AG08395 (cell line): ENCODE results near the gene TET2.

Source experiments
- DNase-seq: peaks from one replicate; pipeline ENCODE4 v3.0.0; 2012; ENCODE audit warnings: mixed read lengths, low spot score

Gene TET2

DNA sequence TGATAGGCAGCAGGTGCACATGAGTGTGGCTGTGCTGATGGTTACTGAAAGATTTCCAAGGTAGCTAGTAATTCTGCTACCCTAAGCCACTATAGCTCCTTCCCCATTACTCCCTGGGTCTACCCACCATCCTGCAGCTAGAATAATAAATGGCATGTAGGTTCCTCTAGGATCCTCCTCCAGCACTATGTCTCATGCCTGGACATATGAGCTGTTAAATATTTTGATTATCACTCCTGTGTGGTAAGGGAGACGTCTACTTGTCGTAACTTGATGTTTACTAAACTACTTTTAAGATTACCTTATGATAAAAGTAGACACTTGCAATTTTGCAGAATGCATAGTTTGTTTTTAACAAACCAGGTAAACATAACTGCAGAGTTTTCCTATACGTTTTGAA lies 35.5 kb downstream of the TET2 start:
- DNase-seq, result no peak

DNA sequence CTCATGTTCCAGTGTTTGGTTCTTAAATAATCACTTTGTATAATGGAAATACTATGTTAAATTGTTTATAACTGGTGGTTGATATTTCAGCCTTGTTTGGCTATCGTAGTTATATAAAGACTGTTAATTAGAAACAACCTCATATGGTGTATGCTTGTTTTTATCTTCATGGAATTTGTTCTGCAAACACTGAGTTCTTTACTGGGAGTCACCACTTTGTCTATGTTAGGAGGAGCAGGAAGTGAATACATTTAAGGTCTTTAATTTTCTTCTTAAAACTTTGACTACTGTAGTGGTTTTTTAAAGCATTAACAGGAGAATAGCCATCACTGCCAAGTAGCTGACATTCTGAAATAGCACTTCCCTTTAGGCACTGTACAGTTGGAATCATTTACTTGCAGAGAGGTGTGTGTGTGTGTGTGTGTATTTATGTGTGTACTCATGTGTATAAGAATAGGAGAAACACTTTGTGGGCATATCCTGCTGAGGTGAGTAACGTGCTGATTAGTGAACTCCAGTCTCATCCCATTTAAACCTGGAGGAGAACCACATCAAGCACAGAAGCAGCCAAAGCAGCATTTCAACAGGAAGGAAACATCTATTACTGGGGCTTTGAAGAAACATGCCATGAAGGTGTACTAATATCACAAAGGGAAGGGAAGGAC lies 37.8 kb downstream of the TET2 start:
- no peak for DNase-seq

DNA sequence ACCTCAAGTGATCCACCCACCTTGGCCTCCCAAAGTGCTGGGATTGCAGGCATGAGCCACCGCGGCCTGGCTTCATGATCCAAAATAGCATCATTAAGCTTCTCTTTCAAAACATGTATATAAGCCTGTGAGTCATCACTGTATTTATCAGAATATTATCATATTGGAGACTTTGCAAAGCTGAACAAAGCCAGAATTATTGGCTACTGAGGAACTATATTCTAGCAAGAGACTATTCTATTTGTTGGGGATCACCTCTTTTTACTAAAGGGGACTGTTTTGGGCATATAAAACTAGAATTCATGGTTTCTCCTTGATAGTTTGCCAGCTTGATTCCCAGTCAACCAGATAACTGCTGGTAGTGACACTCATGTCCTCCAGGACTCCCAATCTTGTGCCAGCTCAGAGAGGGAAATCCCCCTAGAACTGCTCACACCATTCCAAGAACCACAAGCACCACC lies 40.1 kb downstream of the TET2 start:
- DNase-seq, result no peak

DNA sequence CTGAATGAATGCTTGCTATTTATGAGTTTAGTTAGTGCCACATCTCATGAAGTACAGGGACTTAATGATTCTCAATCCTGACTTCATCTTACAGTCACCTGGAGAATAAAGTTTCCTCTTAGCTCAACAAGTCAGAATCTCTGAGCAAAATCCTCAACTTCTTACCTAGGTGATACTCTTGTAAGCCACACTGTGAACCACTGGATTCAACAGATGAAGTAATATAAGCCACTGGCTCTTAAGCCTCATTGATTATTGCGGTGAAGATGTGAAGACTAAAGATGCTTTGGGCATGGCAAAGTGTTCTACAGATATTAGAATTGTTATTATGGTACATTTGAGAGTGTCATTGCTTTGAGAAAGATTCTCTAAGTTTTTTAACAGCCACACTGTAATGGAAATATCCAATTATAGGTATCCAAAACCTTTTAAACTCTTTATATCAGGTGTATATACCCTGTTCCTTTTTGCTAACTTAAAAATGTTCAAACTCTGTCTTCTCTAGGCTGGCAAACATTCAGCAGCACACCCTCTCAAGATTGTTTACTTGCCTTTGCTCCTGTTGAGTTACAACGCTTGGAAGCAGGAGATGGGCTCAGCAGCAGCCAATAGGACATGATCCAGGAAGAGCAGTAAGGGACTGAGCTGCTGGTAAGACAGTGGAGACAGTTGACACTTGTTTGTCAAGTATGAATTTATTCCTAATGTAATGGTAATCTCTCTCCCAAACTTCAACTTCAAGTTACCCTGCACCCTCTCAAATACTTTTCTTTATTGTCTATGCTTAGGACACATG lies 43.4 kb downstream of the TET2 start:
- no peak for DNase-seq

DNA sequence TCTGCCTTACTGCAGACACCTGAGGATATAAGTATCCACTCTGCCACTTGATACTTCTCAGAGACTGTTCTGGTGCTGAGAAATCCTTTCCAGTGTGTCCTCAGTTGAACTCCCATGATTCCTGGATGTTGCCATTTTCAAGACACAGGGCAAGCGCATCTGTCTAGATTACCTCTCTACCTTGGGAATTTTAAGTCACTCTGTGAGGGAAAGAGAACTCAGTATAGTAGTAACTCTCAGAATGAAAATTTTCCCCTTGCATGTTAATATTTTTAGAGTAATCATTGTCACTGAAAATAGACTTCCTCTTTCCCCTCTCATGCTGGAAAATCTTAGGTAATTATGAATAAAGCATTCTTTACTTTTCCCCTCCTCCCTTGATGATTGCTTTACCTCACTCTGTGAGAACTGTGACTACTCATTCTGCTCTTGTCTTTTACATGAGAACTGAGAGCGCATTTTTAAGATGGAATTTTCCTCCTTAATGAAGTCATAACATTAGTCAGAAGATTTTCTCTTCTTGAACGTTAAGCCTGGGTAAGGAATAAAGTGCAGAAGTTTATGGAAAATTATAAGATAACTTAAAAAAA lies 45.0 kb downstream of the TET2 start:
- no peak for DNase-seq

DNA sequence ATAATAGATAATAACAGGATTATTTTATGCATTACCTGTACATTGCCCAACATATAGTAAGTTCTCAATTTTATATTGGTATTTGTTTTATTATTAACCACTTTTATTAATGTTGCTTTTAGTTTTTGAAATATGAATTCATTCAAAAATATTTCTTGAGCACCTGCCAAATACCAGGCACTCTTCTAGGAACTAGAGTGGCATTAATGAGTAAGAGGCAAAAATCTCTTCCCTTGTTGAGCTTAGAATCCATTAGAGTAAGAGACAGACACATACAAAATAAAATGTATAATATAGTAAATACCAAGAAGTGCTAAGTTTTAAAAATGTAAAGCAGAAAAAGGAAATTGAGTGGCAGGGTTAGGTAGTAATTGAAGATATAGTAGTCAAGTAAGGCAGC lies 45.8 kb downstream of the TET2 start:
- no peak for DNase-seq

DNA sequence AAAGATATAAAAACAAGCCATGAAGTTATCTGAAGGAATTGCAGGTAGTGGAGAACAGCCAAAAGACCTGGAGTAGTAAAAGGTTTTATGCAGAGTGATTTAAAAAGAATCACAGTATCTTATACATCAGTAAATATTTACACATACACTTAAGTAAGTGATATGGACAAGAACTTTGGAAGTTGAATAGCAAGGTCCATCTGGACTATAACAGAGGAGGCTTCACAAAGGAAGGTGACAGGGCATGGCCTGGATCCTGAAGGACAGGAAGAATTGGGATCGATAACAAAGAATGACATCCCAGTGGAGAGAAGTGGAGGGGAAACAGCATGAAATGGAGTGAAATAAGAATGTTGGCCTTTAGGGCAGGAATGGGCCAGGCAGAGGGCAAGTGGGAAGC lies 46.2 kb downstream of the TET2 start:
- DNase-seq, result no peak

DNA sequence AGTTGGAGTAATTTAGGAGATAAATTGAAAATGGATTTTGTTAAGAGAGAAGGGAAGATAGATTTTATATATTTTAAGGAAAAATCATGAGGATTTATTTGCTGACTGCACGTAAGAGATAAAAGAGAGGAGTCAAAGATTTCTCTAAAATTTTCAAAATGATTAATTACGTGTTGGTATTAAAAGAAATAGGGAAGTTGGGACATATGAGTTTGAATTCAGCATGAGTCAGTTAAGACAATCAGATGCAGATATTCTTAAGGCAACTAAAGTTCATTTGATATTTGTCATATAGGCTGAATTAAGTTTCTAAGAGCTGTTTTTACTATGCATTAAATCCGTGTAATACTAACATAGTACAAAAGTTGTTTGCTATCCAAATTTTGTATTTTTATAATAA lies 46.9 kb downstream of the TET2 start:
- no peak for DNase-seq

DNA sequence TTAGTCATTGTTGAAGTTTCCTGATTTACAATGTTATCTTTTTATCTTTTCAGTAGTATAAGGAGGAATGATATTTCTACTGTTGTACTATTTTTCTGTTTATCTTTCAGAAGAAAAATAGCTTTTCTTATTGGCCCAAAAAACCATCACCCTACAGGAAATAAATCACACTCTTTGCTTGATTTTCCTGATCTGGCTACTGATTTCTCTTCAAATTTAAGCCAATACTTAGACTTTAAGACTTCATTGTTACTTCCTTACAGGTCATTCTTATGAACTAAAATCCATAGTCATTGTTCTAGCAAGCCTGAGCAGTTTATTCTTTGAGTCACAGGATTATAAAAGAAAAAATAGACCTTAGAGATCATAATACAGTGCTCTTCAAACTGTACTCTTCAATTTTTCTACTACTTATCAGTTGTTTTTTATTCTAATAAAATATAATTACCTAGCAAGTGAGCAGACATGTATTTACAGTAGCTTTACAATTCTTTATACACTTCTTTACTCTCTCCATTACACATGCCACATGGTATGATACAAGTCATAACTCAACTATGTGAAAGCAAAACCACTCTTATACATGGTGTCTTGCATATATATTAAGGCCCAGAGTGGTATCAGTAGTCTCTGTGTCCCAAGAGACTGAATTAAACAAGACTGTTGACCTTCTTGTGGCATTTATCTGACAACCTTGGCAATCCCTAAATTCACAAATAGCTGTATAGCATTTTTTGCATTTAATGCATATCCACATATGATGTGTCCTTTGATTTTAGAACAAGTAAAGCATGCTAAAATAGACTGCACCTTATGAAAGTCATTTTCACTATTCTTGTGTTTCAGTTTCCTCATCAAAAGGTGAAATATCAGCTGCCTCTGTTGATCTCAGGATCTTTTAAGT lies 47.9 kb downstream of the TET2 start:
- DNase-seq, result no peak

DNA sequence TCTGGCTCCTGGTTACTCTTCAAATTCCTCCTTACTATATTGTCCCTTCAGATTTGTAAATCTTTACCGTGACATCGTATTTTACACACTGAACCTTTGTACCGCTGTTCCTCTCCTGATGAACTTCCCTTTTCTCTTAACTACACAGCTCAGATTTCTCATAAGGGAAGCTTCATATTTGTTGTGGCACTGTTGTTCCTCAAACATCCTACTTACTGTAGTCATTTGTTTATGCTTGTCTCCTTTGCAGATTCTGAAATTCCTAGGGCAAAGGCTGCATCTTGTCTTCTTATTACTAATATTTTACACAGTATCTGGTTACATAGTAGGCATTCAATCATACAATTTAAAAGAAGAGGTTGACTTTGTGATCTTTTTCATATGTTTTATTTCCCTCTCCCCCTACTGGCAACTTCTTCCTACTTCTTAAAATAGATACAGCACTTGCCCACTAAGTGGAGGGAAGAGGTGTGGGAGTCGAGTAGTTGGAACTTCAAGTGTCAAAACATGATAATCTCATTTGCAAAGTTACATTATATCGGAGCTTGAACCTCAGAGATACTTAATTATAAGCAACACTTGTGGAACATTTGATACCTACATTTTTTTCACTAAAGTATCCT lies 50.0 kb downstream of the TET2 start:
- DNase-seq, result no peak

DNA sequence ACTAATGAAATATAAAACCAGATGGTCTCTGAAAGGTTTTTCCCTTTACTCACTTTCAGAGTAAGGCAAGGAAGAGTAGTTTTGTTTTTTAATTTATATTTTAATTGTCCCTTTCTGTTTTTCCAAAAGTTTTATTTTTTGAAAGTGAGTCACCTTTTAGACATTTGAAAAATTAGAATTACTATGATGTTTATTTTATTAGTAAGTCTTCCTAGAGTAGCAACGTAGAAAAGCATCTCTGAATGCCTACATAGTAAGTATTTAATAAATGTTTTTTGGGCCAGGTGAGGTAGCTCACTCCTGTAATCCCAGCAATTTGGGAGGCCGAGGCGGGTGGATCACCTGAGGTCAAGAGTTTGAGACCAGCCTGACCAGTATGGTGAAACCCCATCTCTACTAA lies 51.1 kb downstream of the TET2 start:
- DNase-seq, result no peak

DNA sequence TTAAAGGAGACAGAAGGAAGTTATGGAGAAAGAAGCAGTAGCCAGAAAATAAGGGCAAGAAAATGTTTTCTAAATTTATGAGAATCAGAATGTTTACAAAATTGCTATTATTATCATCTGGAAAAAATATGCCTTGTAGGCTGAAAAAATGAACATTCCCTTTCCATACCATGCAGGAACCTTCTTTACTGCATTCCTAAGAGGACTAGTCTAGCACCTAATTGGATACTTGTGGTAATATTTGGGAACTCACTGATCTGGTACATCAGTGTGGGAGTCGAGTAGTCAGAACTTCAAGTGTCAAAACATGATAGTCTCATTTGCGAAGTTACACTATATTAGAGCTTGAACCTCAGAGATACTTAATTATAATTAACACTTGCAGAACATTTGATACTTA lies 51.9 kb downstream of the TET2 start:
- peak; percentile 12 for DNase-seq

DNA sequence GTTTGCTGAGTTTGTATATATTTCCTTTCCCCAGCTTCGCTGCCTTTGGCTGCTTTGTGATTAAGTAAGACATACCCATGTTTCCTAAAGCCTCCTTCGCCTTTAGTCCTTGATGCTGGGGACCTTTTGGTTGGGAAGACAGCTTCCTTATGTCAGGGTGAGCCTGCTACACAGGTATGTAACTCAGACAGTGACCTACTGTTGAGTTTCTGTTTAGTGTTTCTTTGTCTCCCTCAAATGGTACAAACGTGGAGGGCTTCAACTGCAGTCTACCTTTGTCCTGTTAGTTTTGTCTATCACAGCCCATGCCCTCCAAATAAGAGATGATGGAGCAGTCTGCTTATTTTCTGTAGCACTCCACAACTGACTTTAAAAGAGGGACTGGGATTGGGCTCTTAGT lies 59.5 kb downstream of the TET2 start:
- no peak for DNase-seq

DNA sequence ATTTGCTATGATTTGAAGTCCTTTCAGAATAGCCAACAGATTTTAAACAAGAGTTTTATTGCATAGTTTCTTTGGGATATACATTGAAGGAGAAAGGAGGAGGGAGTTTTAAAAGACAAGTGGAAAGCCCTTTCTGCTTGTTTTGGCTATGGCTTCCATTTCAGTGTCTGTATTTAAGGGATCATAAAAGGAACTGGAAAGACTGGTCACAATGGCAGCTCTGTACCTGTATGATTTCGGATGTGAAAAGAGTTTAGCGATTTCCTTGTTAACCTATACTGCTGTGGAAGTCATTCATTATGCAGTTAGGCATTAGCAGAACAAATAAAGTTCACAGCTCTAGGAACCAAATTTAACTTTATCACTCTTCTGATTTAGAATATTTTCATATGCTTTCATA lies 60.7 kb downstream of the TET2 start:
- DNase-seq, result no peak

DNA sequence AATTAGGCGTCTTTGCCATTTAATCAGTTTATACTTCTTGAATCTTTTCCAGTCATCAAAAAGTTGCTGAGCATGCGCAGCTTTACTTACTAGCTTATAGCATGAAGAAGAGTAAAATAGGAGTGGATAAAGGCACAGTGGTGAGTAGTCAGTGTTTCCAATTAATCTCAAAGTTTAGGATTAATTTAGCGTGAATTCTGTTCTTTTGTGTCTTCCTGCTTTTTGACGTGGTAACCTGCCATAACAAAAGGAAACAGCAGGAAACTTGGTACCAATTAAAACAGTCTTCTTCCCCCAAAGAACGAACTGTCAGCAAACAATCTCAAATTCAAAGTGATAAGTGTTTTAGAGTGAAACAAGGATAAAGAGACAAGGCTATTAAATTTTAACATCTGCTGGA lies 61.9 kb downstream of the TET2 start:
- no peak for DNase-seq

DNA sequence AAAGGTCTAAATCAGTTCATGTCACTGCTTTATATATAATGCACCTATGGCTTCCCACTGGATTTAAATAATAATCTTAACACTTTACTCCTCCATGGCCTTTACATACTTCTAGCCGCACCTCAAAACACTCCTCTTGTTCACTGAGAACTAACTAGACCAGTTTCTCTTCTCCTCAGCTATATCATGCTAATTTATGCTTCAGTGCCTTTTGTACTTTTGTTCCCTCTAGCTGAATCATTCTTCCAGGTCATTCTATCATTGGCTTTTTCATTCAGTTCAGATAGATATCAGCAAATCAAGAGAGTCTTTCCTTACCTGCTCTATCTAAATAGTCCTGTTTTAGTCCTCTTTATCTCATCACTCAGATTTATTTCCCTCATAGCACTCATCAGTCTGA lies 64.2 kb downstream of the TET2 start:
- no peak for DNase-seq

DNA sequence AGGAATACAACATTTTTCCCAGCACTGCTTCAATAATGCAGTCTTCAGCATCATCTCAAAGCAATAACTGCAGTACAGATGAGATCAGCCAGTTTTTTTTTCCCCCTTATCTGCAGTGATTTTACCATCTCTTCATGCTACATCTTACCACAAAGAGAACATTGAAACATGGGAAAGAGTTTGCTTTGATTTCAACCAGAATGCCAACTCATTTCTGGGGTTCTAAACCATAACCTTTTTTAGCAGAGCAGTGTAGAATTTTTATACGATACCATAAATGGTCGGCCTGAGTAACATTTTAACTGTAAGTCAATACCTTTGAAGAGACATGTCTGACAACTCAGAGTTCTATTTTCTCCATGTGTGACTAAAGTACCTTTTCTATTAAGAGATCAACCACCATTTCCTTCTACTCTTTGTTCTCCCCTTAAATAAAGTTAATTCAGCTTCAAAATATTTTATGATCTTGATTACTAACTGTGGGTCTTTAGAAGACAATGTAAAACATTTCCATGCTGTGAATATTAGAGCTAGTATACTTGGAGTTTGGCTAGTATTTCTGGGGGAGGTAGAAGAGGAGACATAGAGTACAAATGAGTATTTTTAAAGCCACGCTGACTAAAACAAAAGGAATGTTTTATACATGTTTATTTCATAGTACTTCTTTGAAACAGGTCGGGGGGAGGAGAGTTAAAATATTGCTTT lies 69.1 kb downstream of the TET2 start:
- DNase-seq, result no peak

DNA sequence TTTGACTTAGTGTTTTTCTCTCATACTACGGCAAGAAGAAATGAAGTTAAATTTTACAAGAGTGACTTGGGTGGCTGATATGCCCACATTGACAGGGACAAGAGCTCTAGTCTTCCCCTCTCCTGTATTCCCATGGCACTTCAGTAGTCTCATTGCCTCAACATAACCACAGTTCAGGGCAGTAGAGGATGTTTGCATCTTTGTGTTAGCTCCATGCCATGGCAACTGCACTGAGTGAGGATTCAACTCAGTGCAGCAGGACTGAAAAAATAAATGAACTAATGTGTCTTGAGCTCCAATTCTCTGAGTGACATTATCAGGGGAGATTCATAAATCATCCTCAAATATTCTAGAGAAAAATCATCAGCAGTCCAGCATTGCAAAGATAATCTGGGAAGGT lies 78.8 kb downstream of the TET2 start:
- no peak for DNase-seq

DNA sequence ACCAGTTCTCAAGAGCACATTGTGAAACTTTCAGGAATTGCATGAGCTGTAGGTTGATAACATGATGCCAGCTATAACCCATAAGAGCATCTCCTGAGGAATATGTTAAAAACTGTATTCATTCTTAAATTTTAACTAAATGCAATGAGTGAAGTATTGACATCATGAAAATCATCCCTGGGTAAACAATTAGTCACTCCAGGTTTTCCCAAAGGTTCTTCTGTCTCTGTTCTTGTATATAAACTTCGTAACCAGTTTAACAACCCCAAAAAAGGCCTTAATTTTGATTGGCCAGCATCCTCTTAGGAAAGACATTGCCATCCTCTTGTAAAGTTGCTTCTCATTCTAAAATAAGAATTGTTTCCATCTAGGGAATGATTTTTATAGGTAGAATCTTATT lies 80.4 kb downstream of the TET2 start:
- DNase-seq, result no peak

DNA sequence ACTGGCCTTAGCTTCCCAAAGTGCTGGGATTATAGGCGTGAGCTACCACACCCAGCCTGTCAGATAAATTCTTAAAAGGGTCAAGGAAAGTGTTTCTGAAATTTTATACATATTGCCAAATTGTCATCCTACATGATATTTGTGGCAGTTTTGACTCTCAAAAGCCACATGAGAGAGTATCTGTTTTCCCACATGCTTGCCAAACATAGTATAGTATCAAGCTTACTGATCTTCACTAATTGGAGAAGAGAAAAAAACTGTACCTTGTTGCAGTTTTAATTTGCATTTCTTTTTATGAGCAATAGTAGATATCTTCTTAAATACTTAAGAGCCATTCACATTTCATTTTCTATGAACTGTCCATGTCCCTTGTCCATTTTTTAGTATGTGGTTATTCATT lies 83.6 kb downstream of the TET2 start:
- no peak for DNase-seq

DNA sequence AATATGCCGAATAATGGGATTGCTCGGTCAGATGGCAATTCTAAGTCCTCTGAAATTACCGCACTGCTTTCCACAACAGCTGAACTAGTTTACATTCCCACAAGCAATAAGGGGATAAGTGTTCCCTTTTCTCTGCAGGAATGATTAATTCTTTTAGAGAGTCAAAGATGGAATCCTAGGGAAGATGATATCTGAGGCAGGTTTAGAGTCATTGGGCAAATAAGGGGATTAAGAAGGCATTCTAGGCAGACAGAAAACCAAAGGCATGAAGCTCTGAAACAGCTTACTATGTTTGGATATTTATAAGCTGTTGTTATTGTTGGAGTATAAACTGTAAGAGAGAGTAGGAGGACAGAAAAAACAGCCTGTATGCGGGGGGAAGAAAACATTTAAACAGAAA lies 85.7 kb downstream of the TET2 start:
- DNase-seq, result no peak
